ENCODE data around the gene PUSL1.

- TF ChIP-seq CTCF (IDR thresholded peaks at IDR 0.05; ENCODE audit: insufficient read depth, low read length) = no peak
- TF ChIP-seq POLR2AphosphoS5 (IDR thresholded peaks at IDR 0.05; ENCODE audit: low read depth) = no peak
- TF ChIP-seq REST (IDR thresholded peaks at IDR 0.05; ENCODE audit: insufficient replicate concordance, low read depth) = no peak
- TF ChIP-seq GABPA (IDR thresholded peaks at IDR 0.05; ENCODE audit: low read depth) = no peak
- no peak for TF ChIP-seq SPI1 (IDR thresholded peaks at IDR 0.05; ENCODE audit: borderline replicate concordance, low read depth)
Observed at GRCh38 chr1:1359308-1359663, 50.9 kb downstream of the PUSL1 start.
